Karpas-422 (cell line): ENCODE measurements around the gene LGALS12. TPM values are rescaled to one million over a fixed set of nuclear protein-coding genes. Genes with fewer than 3 reads are reported as not detected.

Experiments
- DNase-seq: peaks from one replicate; pipeline ENCODE4 v3.0.0-alpha.2; 2015
- H2AFZ ChIP-seq: fragments of 200-600 bp; sonication (generic); 2 replicates; pipeline ENCODE4 v1.6.1; 2014; ENCODE audit warnings: antibody characterized with exemption, low read length, mixed read lengths
- H3K27ac ChIP-seq: fragments of 200-600 bp; sonication (generic); 2 replicates; pipeline ENCODE4 v1.5.1; 2014; ENCODE audit warnings: mild to moderate bottlenecking, low read length, moderate library complexity
- H3K27me3 ChIP-seq: fragments of 200-600 bp; sonication (generic); 2 replicates; pipeline ENCODE4 v1.6.1; 2014; ENCODE audit warnings: low read length, mixed read lengths
- H3K36me3 ChIP-seq: fragments of 200-600 bp; sonication (generic); 2 replicates; pipeline ENCODE4 v1.6.1; 2014; ENCODE audit warnings: low read length, mixed read lengths; ENCODE audit not compliant: insufficient read depth
- H3K4me1 ChIP-seq: fragments of 200-600 bp; sonication (generic); 2 replicates; pipeline ENCODE4 v1.6.1; 2014; ENCODE audit warnings: mild to moderate bottlenecking, low read length, mixed read lengths
- H3K4me2 ChIP-seq: fragments of 200-600 bp; sonication (generic); 2 replicates; pipeline ENCODE4 v1.6.1; 2014; ENCODE audit warnings: low read length, low read depth, mild to moderate bottlenecking; ENCODE audit not compliant: poor library complexity, severe bottlenecking
- H3K4me3 ChIP-seq: fragments of 200-600 bp; sonication (generic); 2 replicates; pipeline ENCODE4 v1.5.1; 2014; ENCODE audit warnings: mild to moderate bottlenecking, antibody characterized with exemption, low read length, mixed read lengths
- H3K79me2 ChIP-seq: fragments of 200-600 bp; sonication (generic); 2 replicates; pipeline ENCODE4 v1.6.1; 2014; ENCODE audit warnings: mild to moderate bottlenecking, low read length, mixed read lengths
- H3K9ac ChIP-seq: fragments of 200-600 bp; sonication (generic); 2 replicates; pipeline ENCODE4 v1.6.0; 2014; ENCODE audit warnings: low read length
- H3K9me2 ChIP-seq: fragments of 200-600 bp; sonication (generic), shearing (Covaris generic); replicated peaks from 2 replicates; pipeline ENCODE4 v1.6.0; 2014; ENCODE audit warnings: mild to moderate bottlenecking, low read length, moderate library complexity; ENCODE audit not compliant: insufficient read depth
- H3K9me3 ChIP-seq: fragments of 300-700, 200-600 bp; sonication (generic); 2 replicates; pipeline ENCODE4 v1.6.1; 2014; ENCODE audit warnings: low read length, mixed read lengths
- H4K20me1 ChIP-seq: fragments of 200-600 bp; sonication (generic); 2 replicates; pipeline ENCODE4 v1.6.1; 2014; ENCODE audit warnings: mild to moderate bottlenecking, antibody characterized with exemption, low read length, low read depth; ENCODE audit not compliant: insufficient read depth
- total RNA-seq: library from RNA; depleted of rRNA; stranded (reverse); fragments of >200 nt; shearing (Covaris generic); gene quantifications from 2 replicates; pipeline ENCODE4 v1.2.3, GENCODE V29; 2014; ENCODE audit warnings: low replicate concordance; rRNA removed

Gene LGALS12
- total RNA-seq, 1 experiment from 2014 or later: not detected

DNA sequence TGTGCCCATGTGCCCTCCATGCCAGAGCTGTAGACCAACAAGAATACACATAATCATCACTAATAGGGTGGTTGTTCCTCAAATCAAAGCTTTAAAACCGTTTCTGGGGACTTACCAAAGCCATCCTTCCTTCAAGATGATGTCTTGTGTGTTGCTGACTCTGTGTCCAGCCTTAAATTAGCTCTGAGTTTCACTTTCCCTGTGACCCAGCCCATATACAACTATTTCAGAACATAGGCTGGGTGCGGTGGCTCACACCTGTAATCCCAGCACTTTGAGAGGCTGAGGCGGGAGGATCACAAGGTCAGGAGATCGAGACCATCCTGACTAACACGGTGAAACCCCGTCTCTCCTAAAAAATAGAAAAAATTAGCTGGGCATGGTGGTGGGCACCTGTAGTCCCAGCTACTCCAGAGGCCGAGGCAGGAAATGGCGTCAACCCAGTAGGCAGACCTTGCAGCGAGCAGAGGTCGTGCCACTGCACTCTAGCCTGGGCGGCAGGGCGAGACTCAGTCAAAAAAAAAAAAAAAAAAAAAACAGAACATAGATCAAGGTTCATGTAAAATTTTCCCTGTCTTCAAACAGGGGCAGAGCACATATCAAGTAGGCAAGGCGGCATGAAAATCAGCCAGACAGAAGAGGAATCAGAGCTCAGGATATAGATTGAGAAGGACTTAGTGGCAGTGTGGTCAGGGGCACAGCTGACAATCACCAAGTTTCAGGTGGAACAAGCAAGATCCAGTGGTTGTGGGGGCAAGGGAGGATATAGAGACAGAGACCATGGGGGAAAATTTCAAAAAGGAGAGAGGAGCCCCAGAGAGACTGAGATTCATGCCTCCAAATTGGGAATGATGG is 57.5 kb downstream of the LGALS12 start, which contains the start of gene PLAAT2:
Gene PLAAT2, minus strand, starts transcription at position 179 of the 855 bp plus-strand sequence. Its CDS starts 55 bp downstream, at position 124.
- no peaks in the 10 kb centered on the region for H3K79me2 ChIP-seq
- no peak within 1 kb of the TSS for H3K9ac ChIP-seq
- no peaks in the 10 kb centered on the region for H4K20me1 ChIP-seq
- H3K27ac ChIP-seq: no peak within 1 kb of the TSS
- DNase-seq: no peak
- no peak within 1 kb of the TSS for H3K4me2 ChIP-seq
- no peak within 1 kb of the TSS for H2AFZ ChIP-seq
- no peaks in the 10 kb centered on the region for H3K4me1 ChIP-seq
- no peak within 1 kb of the TSS for H3K4me3 ChIP-seq
- H3K27me3 ChIP-seq: no peaks in the 10 kb centered on the region
- H3K9me3 ChIP-seq: no peaks in the 10 kb centered on the region
- no peaks in the 10 kb centered on the region for H3K36me3 ChIP-seq
- H3K9me2 ChIP-seq: no peaks in the 10 kb centered on the region

GRCh38 chr11:63564056-63564774 is 58.3 kb downstream of the LGALS12 start:
- no peak overlapping the region for H3K9ac ChIP-seq
- H3K36me3 ChIP-seq: no peaks in the 10 kb centered on the region
- H3K4me2 ChIP-seq: no peak overlapping the region
- no peak for DNase-seq
- H3K4me1 ChIP-seq: no peaks in the 10 kb centered on the region
- no peaks in the 10 kb centered on the region for H3K27me3 ChIP-seq
- H2AFZ ChIP-seq: no peak overlapping the region
- no peaks in the 10 kb centered on the region for H3K79me2 ChIP-seq
- H3K9me2 ChIP-seq: no peaks in the 10 kb centered on the region
- H3K9me3 ChIP-seq: no peaks in the 10 kb centered on the region
- no peak overlapping the region for H3K27ac ChIP-seq
- no peaks in the 10 kb centered on the region for H4K20me1 ChIP-seq
- no peak overlapping the region for H3K4me3 ChIP-seq

- Histone ChIP-seq H3K9ac (no peak overlapping the region), H3K36me3 (no peaks in the 10 kb centered on the region), H3K4me2 (no peak overlapping the region), H3K4me1 (no peaks in the 10 kb centered on the region), H3K27me3 (no peaks in the 10 kb centered on the region), H3K9me3 (no peaks in the 10 kb centered on the region), H3K9me2 (no peaks in the 10 kb centered on the region), H4K20me1 (no peaks in the 10 kb centered on the region), H2AFZ (no peak overlapping the region), H3K4me3 (no peak overlapping the region), H3K27ac (no peak overlapping the region), H3K79me2 (no peaks in the 10 kb centered on the region)
- DNase-seq: no peak
Observed at GRCh38 chr11:63564784-63565350, 59.0 kb downstream of the LGALS12 start.

Other genes starting within 250 kb of the LGALS12 start
- gene SLC22A9, start 136.3 kb upstream of the LGALS12 start, total RNA-seq: not detected in 2 replicates
- gene PLAAT5, start 14.9 kb upstream of the LGALS12 start, total RNA-seq: not detected in 2 replicates
- gene PLAAT4, start 30.7 kb downstream of the LGALS12 start, total RNA-seq: not detected in 2 replicates
- gene PLAAT2, start 57.3 kb downstream of the LGALS12 start, total RNA-seq: not detected in 2 replicates
- 0.48 TPM in 1 of 2 replicates, not detected in the other for gene PLAAT3, start 108.3 kb downstream of the LGALS12 start, total RNA-seq
- gene ATL3, start 165.3 kb downstream of the LGALS12 start, total RNA-seq: 29.5 and 35.9 TPM in 2 replicates
- gene RTN3, start 175.4 kb downstream of the LGALS12 start, total RNA-seq: 89.1 and 118 TPM in 2 replicates